NCI-H748 (cell line): ENCODE data around the gene EXO1.
A peak's percentile ranks its signal among the peaks of the same experiment; 100 is the strongest.
"Not testable (repeated sequence)": the region's sequence is repeated elsewhere in the genome, so short reads cannot be mapped to it uniquely, and the experiment has no call there.

Experiments used
- DNase-seq: peaks from one replicate; lab custom pipeline; 2025; ENCODE audit not compliant: unreplicated experiment; lab: John Stamatoyannopoulos, UW

EXO1 gene

GRCh38 chr1:241834733-241835377 lies 13.1 kb upstream of the EXO1 start:
- DNase-seq, result peak; percentile 24

- no peak for DNase-seq
These were observed 11.1 kb upstream of the EXO1 start for GRCh38 chr1:241836941-241837340.

- DNase-seq, result no peak
These were observed 10.6 kb upstream of the EXO1 start for GRCh38 chr1:241837416-241837815.

GRCh38 chr1:241837901-241838300 lies 10.1 kb upstream of the EXO1 start:
- DNase-seq, result no peak

GRCh38 chr1:241838897-241839296 lies 9.1 kb upstream of the EXO1 start:
- no peak for DNase-seq

GRCh38 chr1:241839369-241839979 lies 8.5 kb upstream of the EXO1 start:
- DNase-seq, result no peak

- DNase-seq, result no peak
These were observed 7.8 kb upstream of the EXO1 start for GRCh38 chr1:241840164-241840563.

GRCh38 chr1:241841691-241842090 lies 6.3 kb upstream of the EXO1 start:
- peak; percentile 3 for DNase-seq

GRCh38 chr1:241842565-241842964 lies 5.4 kb upstream of the EXO1 start:
- no peak for DNase-seq

GRCh38 chr1:241844593-241844992 lies 3.4 kb upstream of the EXO1 start:
- peak; percentile 57 for DNase-seq

GRCh38 chr1:241846375-241846774 lies 1.6 kb upstream of the EXO1 start:
- DNase-seq, result no peak

- no peak for DNase-seq
These were observed 1.0 kb upstream of the EXO1 start for GRCh38 chr1:241846862-241847539.

- DNase-seq, result no peak
These were observed 536 bp upstream of the EXO1 start for GRCh38 chr1:241847540-241847795.

GRCh38 chr1:241848686-241849344 lies 811 bp downstream of the EXO1 start:
- DNase-seq, result no peak

GRCh38 chr1:241849345-241849695 lies 1.3 kb downstream of the EXO1 start:
- DNase-seq, result no peak

- DNase-seq, result not testable (repeated sequence)
These were observed 7.6 kb downstream of the EXO1 start for GRCh38 chr1:241855545-241856140.

GRCh38 chr1:241857131-241857530 lies 9.1 kb downstream of the EXO1 start:
- no peak for DNase-seq

- no peak for DNase-seq
These were observed 12.9 kb downstream of the EXO1 start for GRCh38 chr1:241860922-241861321.

GRCh38 chr1:241869022-241869421 lies 21.0 kb downstream of the EXO1 start:
- DNase-seq, result no peak

GRCh38 chr1:241870336-241870735 lies 22.3 kb downstream of the EXO1 start:
- no peak for DNase-seq

- DNase-seq, result no peak
These were observed 22.9 kb downstream of the EXO1 start for GRCh38 chr1:241870746-241871430.
